GM23338 (cell line): Measurements from ENCODE around the gene MXRA5. TPM values are rescaled to one million over a fixed set of nuclear protein-coding genes. Genes with fewer than 3 reads are reported as not detected.

ENCODE experiments used
- ATAC-seq: fragments of 200-7000 bp; cut with Tn5 transposase; 3 replicates; pipeline ENCODE4 v1.9.1; 2020
- DNase-seq: peaks from one replicate; pipeline ENCODE4 v3.0.0-alpha.2; 2015; ENCODE audit warnings: low spot score
- H2AFZ ChIP-seq: fragments of 200-600 bp; sonication (generic); 2 replicates; pipeline ENCODE4 v1.8.0; 2016; ENCODE audit warnings: antibody characterized with exemption, mild to moderate bottlenecking, moderate library complexity
- H3F3A ChIP-seq: fragments of 200-600 bp; sonication (generic); replicated peaks from 2 replicates; pipeline ENCODE4 v1.8.0; 2017; ENCODE audit warnings: antibody characterized with exemption, mixed run types, low read depth
- H3K27ac ChIP-seq: fragments of 200-600 bp; sonication (generic); 2 replicates; pipeline ENCODE4 v1.6.1; 2016; ENCODE audit warnings: low read depth
- H3K27me3 ChIP-seq: fragments of 200-600 bp; sonication (generic); 2 replicates; pipeline ENCODE4 v1.8.0; 2016; ENCODE audit warnings: mild to moderate bottlenecking, mixed run types, moderate library complexity; ENCODE audit not compliant: insufficient read depth
- H3K36me3 ChIP-seq: fragments of 200-600 bp; sonication (generic); 2 replicates; pipeline ENCODE4 v1.8.0; 2016; ENCODE audit warnings: mild to moderate bottlenecking; ENCODE audit not compliant: insufficient read depth
- H3K4me1 ChIP-seq: fragments of 200-600 bp; sonication (generic); 2 replicates; pipeline ENCODE4 v1.8.0; 2016; ENCODE audit warnings: mild to moderate bottlenecking, moderate library complexity; ENCODE audit not compliant: insufficient read depth
- H3K4me2 ChIP-seq: fragments of 200-600 bp; sonication (generic); 2 replicates; pipeline ENCODE4 v1.7.1; 2017; ENCODE audit warnings: mixed run types
- H3K4me3 ChIP-seq: fragments of 200-600 bp; sonication (generic); 2 replicates; pipeline ENCODE4 v1.6.1; 2016; ENCODE audit warnings: mixed run types
- H3K79me2 ChIP-seq: fragments of 200-600 bp; sonication (generic); replicated peaks from 2 replicates; pipeline ENCODE4 v1.8.0; 2017; ENCODE audit warnings: mild to moderate bottlenecking; ENCODE audit not compliant: insufficient read depth
- H3K9me2 ChIP-seq: fragments of 200-600 bp; sonication (generic); 2 replicates; pipeline ENCODE4 v1.8.0; 2017; ENCODE audit not compliant: insufficient read depth
- H4K20me1 ChIP-seq: fragments of 200-600 bp; sonication (generic); replicated peaks from 2 replicates; pipeline ENCODE4 v1.8.0; 2017; ENCODE audit warnings: mild to moderate bottlenecking; ENCODE audit not compliant: insufficient read depth
- H3K27ac Mint-ChIP-seq: 2 replicates; pipeline ENCODE4 v1.8.0; 2020; ENCODE audit warnings: inconsistent platforms, mild to moderate bottlenecking, moderate library complexity, mixed read lengths
- H3K27me3 Mint-ChIP-seq: 3 replicates; pipeline ENCODE4 v1.8.0; 2022; ENCODE audit warnings: low read depth, mild to moderate bottlenecking, moderate library complexity, mixed read lengths, inconsistent platforms; ENCODE audit not compliant: insufficient read depth, poor library complexity
- H3K36me3 Mint-ChIP-seq: 3 replicates; pipeline ENCODE4 v1.8.0; 2021; ENCODE audit warnings: low read depth, mild to moderate bottlenecking, inconsistent platforms, moderate library complexity, mixed read lengths
- H3K4me1 Mint-ChIP-seq: 3 replicates; pipeline ENCODE4 v1.8.0; 2020; ENCODE audit warnings: mild to moderate bottlenecking, inconsistent platforms, mixed read lengths
- H3K4me3 Mint-ChIP-seq: 3 replicates; pipeline ENCODE4 v1.8.0; 2021; ENCODE audit warnings: moderate library complexity, mild to moderate bottlenecking, inconsistent platforms, mixed read lengths
- H3K9me3 Mint-ChIP-seq: 3 replicates; pipeline ENCODE4 v1.8.0; 2020; ENCODE audit warnings: moderate library complexity, mild to moderate bottlenecking, inconsistent platforms, mixed read lengths
- CREB1 ChIP-seq: fragments of 250-450 bp; sonication (Bioruptor Pico); IDR thresholded peaks from 2 replicates; pipeline ENCODE4 v1.5.0; 2020; ENCODE audit warnings: low read depth, mild to moderate bottlenecking, moderate library complexity
- EZH2 ChIP-seq: fragments of 200-600 bp; sonication (generic); IDR thresholded peaks from one replicate; pipeline ENCODE4 v1.8.0; 2017; ENCODE audit warnings: antibody characterized with exemption, mild to moderate bottlenecking, low read depth; ENCODE audit not compliant: unreplicated experiment
- EZH2phosphoT487 ChIP-seq: fragments of 200-600 bp; sonication (generic); IDR thresholded peaks from one replicate; pipeline ENCODE4 v1.8.1; 2018; ENCODE audit warnings: antibody characterized with exemption; ENCODE audit not compliant: unreplicated experiment
- JUNB ChIP-seq: IDR thresholded peaks from one replicate; pipeline ENCODE4 v1.6.1; 2016; ENCODE audit warnings: antibody characterized with exemption; ENCODE audit not compliant: unreplicated experiment
- NANOG ChIP-seq: IDR thresholded peaks from 2 replicates; pipeline ENCODE4 v1.6.1; 2016; ENCODE audit warnings: antibody characterized with exemption, borderline replicate concordance
- POLR2AphosphoS5 ChIP-seq: IDR thresholded peaks from 2 replicates; pipeline ENCODE4 v1.6.1; 2016; ENCODE audit warnings: antibody characterized with exemption, low read depth
- STAT1 ChIP-seq: IDR thresholded peaks from one replicate; pipeline ENCODE4 v1.6.1; 2016; ENCODE audit warnings: antibody characterized with exemption; ENCODE audit not compliant: unreplicated experiment
- ZNF114 ChIP-seq: fragments of 250-450 bp; sonication (Bioruptor Pico); IDR thresholded peaks from 2 replicates; pipeline ENCODE4 v1.5.0; 2020; ENCODE audit warnings: mild to moderate bottlenecking, moderate library complexity
- polyA plus RNA-seq: library from polyadenylated mRNA; unstranded; fragments of >200 nt; fragmentation: Nextera tagmentation; extraction: Ambion mirVana; gene quantifications from 2 replicates; pipeline ENCODE4 v1.2.1, GENCODE V29; 2016
- total RNA-seq: library from RNA; depleted of rRNA; stranded (reverse); fragments of >200 nt; shearing (Covaris generic); gene quantifications from 2 replicates; pipeline ENCODE4 v1.2.3, GENCODE V29; 2014
- TF ChIP-seq, protein P1 (sequence below), 2 experiments: fragments of 200-600 bp in 1 of 2; sonication (generic) in 1 of 2; conservative IDR thresholded peaks; 2 replicates each; pipeline versions ENCODE4 v1.5.1 to v1.6.1; 2016 to 2017; ENCODE audit warnings: antibody characterized with exemption in 2 of 2, low read depth in 2 of 2, mild to moderate bottlenecking in 2 of 2, moderate library complexity in 1 of 2
- TF ChIP-seq, protein P2 (sequence below): IDR thresholded peaks from one replicate; pipeline ENCODE4 v1.6.1; 2018; ENCODE audit warnings: antibody characterized with exemption; ENCODE audit not compliant: unreplicated experiment
- TF ChIP-seq, protein P3 (sequence below): IDR thresholded peaks from 2 replicates; pipeline ENCODE4 v1.6.1; 2016; ENCODE audit warnings: antibody characterized with exemption

Gene MXRA5
- total and polyA plus RNA-seq, 2 experiments from 2014 or later = 0.45 to 2.6 TPM

DNA sequence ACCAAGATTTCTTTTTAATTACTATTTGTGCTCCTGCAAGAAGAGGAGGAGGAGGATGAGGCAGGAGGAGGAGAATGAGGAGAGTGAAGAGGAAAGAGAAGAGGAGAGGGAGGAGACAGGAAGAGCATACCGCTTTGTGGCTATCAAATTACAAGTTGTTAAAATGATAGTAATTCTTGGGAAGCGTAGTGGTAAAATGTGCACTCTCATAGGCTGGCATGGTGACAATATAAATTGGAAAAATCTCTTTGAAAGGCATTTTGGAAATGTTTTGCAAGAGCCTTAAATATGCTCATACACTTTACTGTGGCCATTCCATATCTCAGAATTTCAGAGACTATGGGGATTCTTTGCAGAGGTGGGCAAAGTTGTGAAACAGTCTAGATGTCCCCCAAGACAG is 53.2 kb downstream of the MXRA5 start (continued):
- TF ChIP-seq, protein P1, sequence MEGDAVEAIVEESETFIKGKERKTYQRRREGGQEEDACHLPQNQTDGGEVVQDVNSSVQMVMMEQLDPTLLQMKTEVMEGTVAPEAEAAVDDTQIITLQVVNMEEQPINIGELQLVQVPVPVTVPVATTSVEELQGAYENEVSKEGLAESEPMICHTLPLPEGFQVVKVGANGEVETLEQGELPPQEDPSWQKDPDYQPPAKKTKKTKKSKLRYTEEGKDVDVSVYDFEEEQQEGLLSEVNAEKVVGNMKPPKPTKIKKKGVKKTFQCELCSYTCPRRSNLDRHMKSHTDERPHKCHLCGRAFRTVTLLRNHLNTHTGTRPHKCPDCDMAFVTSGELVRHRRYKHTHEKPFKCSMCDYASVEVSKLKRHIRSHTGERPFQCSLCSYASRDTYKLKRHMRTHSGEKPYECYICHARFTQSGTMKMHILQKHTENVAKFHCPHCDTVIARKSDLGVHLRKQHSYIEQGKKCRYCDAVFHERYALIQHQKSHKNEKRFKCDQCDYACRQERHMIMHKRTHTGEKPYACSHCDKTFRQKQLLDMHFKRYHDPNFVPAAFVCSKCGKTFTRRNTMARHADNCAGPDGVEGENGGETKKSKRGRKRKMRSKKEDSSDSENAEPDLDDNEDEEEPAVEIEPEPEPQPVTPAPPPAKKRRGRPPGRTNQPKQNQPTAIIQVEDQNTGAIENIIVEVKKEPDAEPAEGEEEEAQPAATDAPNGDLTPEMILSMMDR (conservative IDR thresholded peaks at IDR 0.05; ENCODE audit: low read depth in 2 of 2) = no peak
- no peak for TF ChIP-seq EZH2phosphoT487
- TF ChIP-seq JUNB = no peak
- no peak for TF ChIP-seq POLR2AphosphoS5
- no peak for TF ChIP-seq EZH2

DNA sequence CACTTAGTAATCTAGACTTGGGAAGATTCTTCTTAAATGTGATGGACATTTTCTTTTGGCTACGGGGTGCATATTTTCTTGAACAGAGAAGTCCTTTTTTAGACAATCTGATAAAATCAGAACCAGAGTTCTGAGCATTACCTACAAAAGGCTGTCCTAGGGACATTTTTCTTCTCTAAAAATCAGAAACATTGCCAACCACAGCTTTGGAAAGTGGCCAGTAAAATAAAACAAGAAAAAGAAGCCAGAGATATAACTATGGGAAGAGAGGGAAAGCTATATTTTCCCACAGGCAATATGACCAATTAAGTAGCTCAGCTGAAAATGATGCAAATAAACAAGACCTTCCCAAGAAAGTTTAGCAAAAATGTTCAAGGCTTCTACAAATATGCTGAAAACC is 55.9 kb downstream of the MXRA5 start:
- no peaks in the 10 kb centered on the region for H3K9me2 ChIP-seq
- no peaks in the 10 kb centered on the region for H3F3A ChIP-seq
- H3K27me3 Mint-ChIP-seq = peaks cover 1% of the 10 kb centered on the region
- no peaks in the 10 kb centered on the region for H3K79me2 ChIP-seq
- H3K4me1 Mint-ChIP-seq = peaks cover 6% of the 10 kb centered on the region
- H3K4me1 ChIP-seq = no peaks in the 10 kb centered on the region
- DNase-seq (no peak), ATAC-seq (no peak)
- no peak overlapping the region for H3K4me3 ChIP-seq
- H3K27me3 ChIP-seq = no peaks in the 10 kb centered on the region
- no peaks in the 10 kb centered on the region for H3K36me3 Mint-ChIP-seq
- no peak overlapping the region for H3K4me2 ChIP-seq
- H3K9me3 Mint-ChIP-seq = no peaks in the 10 kb centered on the region
- no peak overlapping the region for H2AFZ ChIP-seq
- no peak overlapping the region for H3K27ac Mint-ChIP-seq
- H3K36me3 ChIP-seq = no peaks in the 10 kb centered on the region
- H4K20me1 ChIP-seq = no peaks in the 10 kb centered on the region
- no peak overlapping the region for H3K4me3 Mint-ChIP-seq
- no peak overlapping the region for H3K27ac ChIP-seq
- TF ChIP-seq CREB1 (no peak), EZH2phosphoT487 (no peak), JUNB (no peak), NANOG (no peak), POLR2AphosphoS5 (no peak), EZH2 (no peak), STAT1 (no peak), ZNF114 (CRISPR knock-in tag) (no peak)
- TF ChIP-seq, protein P1 (conservative IDR thresholded peaks at IDR 0.05; ENCODE audit: low read depth in 2 of 2) = no peak
- TF ChIP-seq, protein P2, sequence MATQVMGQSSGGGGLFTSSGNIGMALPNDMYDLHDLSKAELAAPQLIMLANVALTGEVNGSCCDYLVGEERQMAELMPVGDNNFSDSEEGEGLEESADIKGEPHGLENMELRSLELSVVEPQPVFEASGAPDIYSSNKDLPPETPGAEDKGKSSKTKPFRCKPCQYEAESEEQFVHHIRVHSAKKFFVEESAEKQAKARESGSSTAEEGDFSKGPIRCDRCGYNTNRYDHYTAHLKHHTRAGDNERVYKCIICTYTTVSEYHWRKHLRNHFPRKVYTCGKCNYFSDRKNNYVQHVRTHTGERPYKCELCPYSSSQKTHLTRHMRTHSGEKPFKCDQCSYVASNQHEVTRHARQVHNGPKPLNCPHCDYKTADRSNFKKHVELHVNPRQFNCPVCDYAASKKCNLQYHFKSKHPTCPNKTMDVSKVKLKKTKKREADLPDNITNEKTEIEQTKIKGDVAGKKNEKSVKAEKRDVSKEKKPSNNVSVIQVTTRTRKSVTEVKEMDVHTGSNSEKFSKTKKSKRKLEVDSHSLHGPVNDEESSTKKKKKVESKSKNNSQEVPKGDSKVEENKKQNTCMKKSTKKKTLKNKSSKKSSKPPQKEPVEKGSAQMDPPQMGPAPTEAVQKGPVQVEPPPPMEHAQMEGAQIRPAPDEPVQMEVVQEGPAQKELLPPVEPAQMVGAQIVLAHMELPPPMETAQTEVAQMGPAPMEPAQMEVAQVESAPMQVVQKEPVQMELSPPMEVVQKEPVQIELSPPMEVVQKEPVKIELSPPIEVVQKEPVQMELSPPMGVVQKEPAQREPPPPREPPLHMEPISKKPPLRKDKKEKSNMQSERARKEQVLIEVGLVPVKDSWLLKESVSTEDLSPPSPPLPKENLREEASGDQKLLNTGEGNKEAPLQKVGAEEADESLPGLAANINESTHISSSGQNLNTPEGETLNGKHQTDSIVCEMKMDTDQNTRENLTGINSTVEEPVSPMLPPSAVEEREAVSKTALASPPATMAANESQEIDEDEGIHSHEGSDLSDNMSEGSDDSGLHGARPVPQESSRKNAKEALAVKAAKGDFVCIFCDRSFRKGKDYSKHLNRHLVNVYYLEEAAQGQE = no peak
- TF ChIP-seq, protein P3, sequence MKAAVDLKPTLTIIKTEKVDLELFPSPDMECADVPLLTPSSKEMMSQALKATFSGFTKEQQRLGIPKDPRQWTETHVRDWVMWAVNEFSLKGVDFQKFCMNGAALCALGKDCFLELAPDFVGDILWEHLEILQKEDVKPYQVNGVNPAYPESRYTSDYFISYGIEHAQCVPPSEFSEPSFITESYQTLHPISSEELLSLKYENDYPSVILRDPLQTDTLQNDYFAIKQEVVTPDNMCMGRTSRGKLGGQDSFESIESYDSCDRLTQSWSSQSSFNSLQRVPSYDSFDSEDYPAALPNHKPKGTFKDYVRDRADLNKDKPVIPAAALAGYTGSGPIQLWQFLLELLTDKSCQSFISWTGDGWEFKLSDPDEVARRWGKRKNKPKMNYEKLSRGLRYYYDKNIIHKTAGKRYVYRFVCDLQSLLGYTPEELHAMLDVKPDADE = no peak
